Measurements from ENCODE around the gene LMBR1.
A peak's percentile ranks its signal among the peaks of the same experiment; 100 is the strongest.
"Not testable (repeated sequence)": the region's sequence is repeated elsewhere in the genome, so short reads cannot be mapped to it uniquely, and the experiment has no call there.

LMBR1 gene

DNA sequence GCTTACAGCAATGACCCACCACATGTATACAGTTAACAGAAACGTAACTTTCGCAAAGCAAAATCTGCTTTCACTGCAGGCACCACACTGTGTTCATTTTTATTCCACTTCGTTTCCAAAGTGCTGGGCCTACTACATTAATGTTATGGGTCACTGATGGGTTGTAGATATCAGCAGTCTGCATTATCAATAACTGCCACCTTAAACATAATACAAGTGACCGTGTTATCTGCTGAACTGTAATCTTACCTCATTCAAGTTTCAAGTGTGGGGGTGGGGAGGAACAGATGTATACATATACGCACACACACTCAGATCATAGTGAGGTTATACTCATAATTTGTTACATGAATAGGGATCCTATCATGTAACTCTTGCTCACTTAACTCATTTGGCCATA is 231.3 kb downstream of the LMBR1 start:
- no peak overlapping the region for H3K4me3 ChIP-seq (ENCODE audit: low read depth, low read length)

DNA sequence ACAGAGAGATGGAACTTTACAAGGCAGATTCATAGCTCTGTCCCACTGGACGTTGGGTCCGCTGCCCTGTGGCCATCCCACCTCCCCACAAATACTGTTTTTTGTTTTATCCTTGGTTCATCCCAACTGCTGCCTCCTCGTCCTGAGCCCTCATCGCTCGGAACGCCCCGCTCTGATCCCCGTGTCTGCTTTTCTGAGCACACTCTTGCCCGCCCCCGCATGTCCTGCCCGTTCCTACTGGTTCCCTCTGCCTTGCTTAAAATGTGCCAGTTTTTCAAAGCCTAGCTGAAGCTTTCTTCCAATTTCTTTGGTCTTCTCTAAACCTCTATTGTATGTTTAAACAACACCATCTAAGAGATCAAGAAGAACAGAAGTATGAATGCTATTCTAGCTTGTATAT is 233.0 kb downstream of the LMBR1 start:
- no peak overlapping the region for H3K4me3 ChIP-seq (ENCODE audit: low read depth, low read length)

DNA sequence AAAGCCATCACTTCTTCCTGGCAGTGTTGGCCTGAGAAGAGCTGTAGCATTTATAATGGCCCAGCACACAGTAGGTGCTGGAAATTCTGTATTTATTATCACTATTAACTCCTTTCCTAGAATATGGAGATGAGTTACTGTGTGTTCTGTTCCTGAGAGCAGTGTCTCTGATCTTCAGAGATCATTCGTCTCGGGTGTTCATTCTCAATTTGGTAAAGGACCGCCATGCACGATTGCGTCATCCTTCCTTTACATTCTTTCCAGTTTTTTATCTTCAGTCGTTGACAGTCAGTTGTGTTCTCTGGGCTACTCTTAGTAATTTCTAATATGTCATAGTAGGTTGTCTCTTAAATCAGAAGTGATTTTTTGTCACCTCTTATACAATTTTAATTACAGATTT is 233.8 kb downstream of the LMBR1 start:
- no peak overlapping the region for H3K4me3 ChIP-seq (ENCODE audit: low read depth, low read length)

DNA sequence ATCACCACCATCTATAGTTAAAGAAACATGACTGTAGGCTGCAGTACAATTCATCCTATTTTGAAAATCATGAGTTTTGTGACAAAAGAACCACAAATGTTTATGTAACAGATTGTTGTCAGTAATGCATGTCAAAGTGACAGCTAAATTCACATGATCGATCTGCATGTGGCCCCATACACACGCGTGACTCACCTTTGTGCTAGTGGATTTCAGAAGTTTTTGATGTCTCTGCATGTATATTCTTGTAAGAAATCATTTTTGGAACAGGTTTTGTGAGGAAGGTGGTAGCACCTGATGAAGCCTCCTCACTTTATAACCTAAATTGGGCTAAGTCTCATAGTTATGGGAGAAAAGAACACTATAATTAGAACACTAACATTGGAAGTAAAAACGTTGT is 235.3 kb downstream of the LMBR1 start:
- no peak overlapping the region for H3K4me3 ChIP-seq (ENCODE audit: low read depth, low read length)

DNA sequence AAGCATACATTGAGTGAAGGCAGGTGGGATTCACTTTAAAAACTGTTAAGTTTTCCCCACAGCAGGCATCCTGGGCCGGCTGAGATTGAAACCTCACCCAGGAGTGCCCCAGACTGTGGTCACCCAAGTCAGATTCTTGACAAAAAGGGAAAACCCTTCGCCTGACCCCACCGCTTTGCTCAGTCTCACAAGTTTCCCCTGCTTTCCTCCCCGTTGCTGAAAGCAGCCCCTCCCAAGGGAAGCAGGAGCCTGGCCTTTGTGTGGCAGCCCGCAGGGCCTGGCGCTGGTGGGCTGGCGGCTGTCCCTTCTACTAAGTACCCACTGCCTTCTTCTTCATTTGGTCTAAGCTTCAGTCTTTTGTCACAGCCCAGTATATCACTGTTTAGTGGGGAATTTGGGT is 236.4 kb downstream of the LMBR1 start:
- no peak overlapping the region for H3K4me3 ChIP-seq (ENCODE audit: low read depth, low read length)

DNA sequence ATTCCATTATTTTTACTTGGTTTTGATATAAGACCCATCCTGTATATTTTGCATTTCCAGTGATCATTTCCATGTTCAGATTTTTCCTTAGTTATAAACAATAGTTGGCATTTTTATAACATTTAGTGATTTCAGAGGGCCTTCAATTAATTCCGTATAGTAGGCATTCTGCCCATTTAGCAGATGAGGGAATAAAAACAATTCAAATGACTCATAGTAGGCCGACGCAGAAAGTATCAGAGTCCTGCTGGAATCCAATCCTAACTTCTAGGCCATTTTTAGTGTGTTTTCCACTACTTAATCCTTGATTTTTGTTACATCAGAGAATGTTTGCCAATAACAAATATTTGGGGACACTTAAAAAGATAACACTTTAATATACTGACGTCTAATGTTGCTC is 237.0 kb downstream of the LMBR1 start:
- H3K4me3 ChIP-seq (ENCODE audit: low read depth, low read length), result no peak overlapping the region

DNA sequence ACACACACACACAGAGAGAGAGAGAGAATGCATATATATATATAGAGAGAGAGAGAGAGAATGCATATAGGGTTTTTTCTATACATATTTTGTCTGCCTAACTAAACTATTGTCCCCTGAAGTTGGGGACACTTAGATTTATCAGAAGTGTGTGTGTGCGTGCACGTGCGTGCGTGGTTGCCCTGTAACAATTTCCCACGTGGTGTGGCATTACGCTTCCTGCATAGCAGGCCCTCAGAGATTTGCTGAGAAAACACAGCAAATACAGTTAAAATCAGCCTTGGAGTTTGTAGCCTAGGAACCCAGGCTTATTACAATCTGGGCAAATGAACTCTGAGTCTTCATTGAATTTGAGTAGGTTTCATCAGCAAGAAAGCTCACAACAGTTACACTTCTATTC is 237.7 kb downstream of the LMBR1 start:
- H3K4me3 ChIP-seq (ENCODE audit: low read depth, low read length), result no peak overlapping the region

DNA sequence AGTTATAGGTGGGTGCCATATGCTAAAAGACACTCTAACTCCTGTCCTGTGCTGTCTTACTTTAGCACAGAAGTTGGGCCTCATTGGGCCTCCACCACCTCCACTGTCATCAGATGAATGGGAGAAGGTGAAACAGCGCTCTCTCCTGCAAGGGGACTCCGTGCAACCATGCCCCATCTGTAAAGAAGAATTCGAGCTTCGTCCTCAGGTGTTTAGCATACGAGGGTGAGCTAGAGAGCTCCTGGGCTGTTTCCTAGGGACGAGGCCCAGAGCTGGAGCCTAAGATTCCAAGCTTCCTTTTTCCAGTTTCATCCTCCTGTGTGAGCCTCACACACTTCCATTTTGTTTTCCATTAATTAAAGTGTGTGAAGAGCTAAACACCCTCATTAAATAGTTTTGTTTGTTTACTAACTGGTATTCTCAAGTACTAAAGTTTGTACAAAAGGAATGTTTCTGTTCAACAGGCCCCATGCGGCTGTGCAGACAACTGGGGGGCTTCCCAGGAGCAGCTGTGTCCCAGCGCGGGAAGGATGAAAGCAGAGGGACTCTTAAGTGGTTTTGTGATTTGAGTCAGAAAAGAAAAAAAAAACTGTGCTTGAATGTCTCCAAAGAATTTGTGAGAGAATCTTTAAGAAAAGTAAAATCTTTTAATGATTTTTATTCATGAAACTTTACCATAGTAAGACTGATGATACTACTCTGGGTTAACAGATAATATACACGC is 238.3 kb downstream of the LMBR1 start:
- no peak overlapping the region for H3K4me3 ChIP-seq (ENCODE audit: low read depth, low read length)

DNA sequence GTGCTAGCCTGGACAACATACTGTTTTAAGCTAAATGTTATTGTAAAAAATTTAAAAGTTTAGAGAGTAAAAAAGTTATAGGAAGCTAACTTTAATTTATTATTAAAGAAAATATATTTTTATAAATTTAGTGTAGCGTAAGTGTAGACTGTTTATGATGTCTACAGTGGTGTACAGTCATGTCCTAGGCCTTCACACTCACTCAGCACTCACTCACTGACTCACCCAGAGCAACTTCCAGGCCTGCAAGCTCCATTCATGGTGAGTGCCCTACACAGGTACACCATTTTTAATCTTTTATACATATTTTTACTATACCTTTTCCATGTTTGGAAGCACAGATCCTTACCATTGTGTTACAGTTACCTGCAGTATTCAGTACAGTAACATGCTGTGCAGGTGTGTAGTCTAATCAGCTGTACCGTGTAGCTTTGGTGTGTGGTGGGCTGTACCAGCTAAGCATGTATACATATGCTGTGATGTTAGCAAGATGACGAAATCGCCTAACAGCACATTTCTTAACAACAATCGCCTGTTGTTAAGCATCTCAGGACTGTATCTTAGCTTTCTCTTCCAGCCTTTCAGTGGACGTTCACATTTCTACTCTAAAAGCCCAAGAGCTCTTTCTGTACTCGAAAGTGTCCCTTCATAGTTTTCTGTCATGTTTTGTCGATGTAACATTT is 240.0 kb downstream of the LMBR1 start:
- H3K4me3 ChIP-seq (ENCODE audit: low read depth, low read length), result no peak overlapping the region

DNA sequence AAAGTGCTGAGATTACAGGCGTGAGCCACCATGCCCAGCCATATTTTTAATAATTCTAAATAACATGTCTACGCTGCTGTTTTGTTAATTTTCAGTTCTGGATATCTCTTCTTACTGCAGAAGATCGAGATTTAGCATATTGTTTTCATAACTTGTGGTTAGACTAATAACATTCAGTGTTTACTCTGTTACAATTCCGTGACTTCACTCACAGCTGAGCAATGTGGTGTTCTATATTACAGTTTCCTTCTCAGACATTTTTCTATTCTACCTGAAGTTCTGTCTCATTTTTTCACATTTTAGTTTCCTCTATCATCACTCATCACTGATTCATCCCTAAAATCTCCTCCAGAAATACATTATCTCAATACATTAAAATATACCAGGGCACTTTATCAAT is 241.5 kb downstream of the LMBR1 start:
- no peak overlapping the region for H3K4me3 ChIP-seq (ENCODE audit: low read depth, low read length)

DNA sequence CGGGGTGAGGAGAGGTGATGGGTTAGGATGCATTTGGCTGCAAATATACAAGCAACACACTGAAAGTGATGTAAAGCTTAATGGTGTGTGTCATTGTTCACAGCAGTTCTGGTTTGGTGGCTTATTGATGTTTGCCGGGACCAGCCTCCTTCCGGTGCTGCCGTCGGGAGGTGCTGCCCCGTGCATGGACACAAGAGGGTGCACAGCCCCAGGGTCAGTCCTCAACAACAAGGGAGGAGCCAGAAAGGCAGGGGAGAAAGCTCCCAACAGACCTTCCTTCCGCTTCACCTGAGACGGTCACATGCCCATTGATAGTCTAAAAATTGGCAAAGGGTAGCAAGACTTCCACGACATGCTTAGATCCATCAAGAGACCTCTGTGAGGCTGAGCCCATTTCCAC is 242.9 kb downstream of the LMBR1 start:
- no peak overlapping the region for H3K4me3 ChIP-seq (ENCODE audit: low read depth, low read length)

DNA sequence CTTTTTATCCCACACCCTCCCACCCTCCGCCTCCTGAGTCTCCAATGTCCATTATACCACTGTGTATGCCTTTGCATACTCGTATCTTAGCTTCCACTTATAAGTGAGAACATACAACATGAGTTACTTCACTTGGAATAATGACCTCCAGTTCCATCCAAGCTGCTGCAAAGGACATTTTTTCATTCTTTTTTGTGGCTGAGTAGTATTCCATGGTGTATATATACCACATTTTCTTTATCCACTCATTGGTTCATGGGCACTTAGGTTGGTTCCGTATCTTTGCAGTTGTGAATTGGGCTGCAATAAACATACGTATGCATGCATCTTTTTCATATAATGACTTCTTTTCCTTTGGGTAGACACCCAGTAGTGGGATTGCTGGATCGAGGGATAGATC is 245.7 kb downstream of the LMBR1 start:
- not testable (repeated sequence) for H3K4me3 ChIP-seq (ENCODE audit: low read depth, low read length)

DNA sequence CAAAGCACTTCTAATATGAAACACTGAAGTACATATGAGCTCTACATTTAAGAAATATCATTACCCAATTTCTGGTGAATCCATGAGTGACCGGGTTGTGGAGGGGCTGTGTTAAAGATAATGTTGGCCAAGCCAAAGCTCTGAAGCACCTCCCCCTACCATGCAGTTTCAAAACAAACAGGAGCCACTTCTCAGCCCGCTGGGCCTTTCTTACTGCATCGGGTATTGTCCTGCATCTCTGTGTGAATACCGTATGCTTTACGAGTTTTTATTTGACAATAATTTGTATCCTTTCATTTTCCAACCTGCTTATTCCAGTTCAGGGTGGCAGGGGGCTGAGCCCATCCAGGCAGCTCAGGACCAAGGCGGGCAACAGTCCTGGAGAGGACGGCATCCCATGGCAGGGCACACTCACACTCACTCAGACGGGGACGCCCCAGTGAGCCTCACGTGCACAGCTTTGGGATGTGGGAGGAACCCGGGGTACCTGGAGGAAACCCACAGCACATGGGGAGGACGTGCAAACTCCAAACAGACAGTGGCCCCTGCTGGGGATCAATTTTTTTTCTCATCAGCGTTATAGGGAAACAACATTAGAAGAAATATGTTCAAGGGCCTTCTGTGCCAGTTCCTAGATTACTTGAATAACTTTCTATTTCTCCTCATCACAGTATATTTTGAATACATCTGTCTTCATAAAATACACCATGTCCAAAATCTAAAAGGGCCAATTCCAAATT is 250.5 kb downstream of the LMBR1 start:
- H3K4me3 ChIP-seq (ENCODE audit: low read depth, low read length), result no peak overlapping the region

DNA sequence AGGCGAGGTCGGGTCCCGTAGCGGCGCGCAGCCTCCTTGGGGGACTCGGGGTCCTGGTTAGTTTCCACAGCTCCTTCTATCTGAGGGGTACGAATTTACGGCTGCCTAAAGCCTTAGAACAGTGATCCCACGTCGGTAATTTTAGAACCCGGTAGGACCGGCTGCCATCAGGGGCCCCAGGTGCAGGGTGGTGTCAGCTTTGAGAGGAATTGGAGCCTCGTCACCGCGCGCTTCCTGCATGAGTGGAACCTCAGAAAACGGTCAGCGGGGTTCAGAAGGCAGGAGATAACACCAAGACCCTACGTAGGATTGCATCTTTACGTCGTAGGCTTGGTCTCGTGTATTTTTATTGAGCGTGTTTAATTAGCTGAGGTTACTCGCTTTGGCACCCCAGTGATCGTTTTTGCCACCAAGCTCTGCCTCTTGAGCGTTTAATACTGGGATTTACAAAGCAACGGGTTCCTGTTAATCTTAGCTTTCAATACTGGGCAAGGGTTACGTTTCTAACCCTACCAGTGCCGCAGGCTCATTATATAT is 252.0 kb downstream of the LMBR1 start:
- peak overlapping the region; percentile 78 for H3K4me3 ChIP-seq (ENCODE audit: low read depth, low read length)

DNA sequence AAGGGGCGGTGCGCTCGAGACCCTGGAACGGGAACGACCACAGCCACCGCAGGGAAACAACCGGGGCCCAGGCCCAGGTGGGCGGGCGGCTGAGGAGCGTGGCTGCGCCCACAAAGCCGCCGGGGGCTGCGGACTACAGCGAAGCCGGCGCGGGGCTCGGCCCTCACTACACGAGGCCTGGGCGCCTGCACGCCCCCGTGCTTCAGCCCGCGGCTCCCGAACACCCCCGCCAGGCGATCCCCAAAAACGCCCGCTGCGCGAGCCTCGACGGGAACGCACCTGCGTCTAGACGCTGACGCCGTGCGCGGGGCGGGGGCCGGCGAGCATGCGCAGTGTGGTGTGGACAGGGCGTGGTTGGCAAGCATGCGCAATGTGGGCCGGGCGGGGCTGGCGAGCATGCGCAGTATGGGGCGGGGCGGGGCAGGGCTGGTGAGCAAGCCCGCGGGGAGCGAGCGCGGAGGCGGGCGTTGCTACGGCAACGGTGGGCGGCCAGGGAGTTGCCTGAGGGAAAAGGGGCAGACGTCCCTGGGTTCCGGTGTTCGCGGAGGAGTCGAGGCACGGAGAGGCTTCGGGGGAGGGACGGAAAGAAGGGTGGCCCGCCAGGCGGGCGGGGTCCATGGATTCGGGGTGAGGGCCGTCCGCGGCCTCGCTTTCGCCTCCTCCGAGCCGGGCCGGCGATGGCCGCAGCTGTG is 252.6 kb downstream of the LMBR1 start, which contains the start of gene RNF32:
Gene RNF32 (plus strand): TSS at position 518 of the 692 bp plus-strand sequence. CDS start 3,104 bp downstream, outside the sequence.
- H3K4me3 ChIP-seq (ENCODE audit: low read depth, low read length), result peak within 1 kb of the TSS; percentile 78

DNA sequence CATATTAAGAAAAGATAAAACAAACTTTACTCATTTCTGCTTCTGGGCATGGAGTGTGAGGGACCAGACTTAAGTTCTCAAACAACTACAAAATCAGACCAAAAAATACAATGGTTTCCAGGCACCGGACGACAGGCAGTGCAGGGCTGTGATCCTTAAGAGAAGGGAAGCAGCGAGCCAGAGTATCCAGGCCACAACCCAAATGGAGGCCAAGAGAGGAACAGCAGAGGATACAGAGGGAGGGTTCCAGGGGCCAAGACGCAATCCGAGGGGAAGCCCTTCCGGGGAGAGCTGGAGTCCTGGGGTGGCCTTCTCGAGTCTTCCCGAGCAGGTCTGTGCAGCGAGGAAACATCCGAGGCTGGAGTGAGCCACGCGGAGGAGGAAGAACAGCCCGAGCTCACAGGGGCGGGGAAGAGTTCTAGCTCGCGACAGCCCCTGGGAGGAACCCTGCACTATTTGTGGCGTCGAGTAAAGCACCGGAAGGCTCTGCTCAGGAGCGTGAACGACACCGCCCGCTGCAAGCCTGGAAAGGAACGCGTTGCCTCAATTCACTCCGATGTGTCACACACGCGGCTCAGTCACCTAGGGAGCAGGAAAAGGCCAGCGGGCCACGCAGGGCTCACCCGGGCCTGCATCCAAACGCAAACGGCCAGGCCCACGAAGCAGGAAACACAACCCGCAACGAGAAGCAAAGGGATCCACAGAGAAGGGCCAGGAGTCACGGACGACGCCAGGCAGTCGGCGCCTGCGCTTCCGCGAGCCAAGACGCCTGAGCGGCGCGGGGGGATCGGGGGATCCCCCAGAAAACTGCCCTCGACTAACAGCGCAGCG is 253.3 kb downstream of the LMBR1 start:
- H3K4me3 ChIP-seq (ENCODE audit: low read depth, low read length), result peak overlapping the region; percentile 35

DNA sequence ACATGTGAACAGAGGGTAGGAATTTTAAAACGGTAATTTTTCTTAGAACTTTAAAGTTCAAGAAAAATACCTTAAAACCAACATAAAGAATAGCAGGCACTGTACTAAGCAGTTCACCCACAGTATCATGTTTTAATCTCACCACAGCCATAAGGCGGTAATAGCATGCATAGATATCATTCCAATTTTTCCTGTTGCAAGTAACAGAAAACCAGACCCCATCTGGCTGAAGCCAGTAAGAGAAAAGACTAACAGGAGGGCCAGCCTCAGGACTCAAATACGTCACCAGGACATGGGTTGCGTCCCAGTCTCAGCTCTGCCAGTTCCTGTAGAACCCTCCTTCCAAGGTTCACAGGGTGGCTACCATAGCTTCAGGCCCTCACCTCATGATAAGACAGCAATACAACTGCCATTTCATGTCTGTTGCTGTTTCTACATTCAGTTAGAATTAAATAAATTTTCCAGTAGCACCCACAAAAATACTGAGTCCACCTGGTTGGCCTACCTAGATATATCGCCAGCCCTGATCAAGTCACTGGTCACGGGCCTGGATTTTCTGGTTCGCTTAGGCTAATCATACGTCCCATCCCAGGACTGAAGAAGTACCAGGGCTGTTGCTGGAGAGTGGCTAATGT is 254.4 kb downstream of the LMBR1 start:
- no peak overlapping the region for H3K4me3 ChIP-seq (ENCODE audit: low read depth, low read length)

DNA sequence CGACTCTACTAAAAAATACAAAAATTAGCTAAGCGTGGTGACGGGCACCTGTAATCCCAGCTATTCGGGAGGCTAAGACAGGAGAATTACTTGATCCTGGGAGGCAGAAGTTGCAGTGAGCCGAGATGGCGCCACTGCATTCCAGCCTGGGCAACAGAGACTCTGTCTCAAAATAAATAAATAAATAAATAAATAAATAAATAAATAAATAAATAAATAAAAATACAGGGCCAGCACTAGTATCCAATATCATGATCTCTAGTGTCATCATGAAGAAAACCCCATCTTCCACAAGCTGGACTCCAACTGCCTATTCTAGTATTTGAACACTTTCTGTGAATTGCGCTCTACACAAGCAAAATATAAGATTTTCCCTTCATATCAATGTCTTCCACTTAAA is 255.9 kb downstream of the LMBR1 start:
- not testable (repeated sequence) for H3K4me3 ChIP-seq (ENCODE audit: low read depth, low read length)

DNA sequence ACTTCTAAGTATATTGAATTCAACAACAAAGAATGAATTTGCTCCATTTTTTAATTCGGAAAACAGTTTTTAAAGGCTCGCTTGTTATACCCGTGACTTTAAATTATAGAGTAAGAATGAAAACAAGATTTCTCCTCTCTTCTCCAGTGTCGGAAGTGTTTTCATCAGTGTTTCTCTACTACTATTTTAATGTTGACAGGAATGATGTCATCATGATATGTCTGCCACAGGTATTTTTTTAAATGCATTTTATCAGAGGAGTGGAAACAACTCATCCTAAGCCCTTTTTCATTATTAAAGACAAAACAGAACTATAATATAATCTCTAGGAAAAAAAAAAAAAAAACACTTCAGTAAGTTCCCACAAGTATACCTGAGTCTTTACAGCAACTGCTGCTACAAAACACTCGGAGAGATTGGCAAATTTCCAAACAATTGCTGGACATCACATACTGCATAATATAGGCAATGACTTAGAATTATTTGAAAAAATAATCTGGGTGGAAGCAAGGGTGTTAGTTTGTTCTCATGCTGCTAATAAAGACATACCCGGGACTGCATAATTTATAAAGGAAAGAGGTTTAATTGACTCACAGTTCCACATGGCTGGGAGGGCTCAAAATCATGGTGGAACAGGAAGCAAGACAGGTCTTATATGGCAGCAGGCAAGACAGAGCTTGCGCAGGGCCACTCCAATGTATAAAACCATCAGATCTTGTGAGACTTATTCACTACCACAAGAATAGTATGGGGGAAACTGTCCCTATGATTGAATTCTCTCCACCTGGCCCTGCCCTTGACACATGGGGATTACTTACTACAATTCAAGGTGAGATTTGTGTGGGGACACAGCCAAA is 257.2 kb downstream of the LMBR1 start:
- no peak overlapping the region for H3K4me3 ChIP-seq (ENCODE audit: low read depth, low read length)
